Activated CD8-positive, alpha-beta memory T cell treated with anti-CD3 and anti-CD28 coated beads for 1 hour (primary cell): ENCODE measurements around the gene SLC25A26.

Experiments used
- DNase-seq, 2 donors: peaks; one replicate each; pipeline ENCODE4 v3.0.0-alpha.2; 2020; ENCODE audit warnings: low read depth in 1 of 2; ENCODE audit errors: extremely low read depth in 1 of 2

Gene SLC25A26

DNA sequence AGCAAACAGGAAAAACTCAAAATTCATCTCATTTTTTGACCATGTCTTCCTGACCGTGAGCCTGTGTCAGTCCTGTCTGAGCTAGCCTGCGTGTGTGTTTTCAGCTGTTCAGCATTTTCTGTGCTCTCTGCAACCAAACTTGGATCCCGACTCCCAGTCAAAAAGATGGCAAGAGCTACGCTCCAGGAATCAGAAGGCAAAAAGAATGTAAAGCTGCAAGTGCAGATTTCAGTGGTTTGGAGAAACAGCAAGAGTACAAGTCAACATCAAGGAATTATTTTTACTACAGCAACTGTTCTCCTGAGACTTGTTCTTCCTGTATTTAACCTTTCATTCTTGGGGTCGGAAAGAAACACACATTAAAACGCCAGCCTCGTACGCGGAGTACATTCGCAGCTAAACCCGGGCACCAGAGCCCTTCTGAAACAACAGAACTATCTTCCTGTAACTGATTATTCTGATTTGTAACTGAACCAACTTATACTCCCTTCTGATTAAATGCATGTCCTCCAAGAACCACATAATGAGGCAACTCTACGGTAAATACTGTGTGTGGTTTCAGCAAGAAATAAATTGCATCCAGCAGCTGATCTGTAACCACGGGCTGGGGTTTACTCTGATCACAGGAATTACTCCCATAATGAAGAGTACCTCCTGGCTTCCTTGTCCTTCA is 172.7 kb downstream of the SLC25A26 start:
- no peak for DNase-seq

DNA sequence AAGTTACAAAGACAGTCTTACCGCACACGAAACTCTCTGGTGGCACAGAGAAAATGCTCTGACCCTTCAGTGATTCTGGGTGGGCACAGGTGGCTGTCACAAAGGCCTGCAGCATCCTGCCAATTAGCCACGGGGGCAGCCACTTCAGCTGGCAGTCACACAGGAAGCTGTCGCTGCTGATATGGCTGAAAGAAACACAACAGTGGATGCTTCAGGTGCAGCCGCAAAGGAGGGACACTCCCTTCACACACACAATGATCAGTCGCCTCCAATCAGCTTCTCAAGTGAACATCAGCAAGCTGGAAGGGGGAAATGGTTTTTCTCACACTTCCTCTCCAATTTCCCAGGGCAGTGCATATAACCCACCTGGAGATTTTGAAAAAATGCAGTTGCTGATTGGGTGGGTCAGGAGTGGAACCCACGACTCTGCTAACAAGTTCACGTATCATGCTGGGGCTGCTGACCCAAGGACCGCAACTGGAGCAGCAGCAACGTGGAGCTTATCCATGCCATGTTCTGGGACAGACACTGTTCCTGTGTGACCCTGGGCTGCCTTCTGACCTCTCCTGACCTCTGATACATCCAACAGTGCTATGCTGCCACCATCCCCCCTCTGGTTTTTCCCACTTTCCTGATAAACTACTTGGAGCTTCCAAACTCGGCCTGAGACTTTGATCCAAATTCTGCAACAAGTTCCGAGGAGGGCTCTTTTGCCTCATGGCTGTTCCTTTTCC is 173.4 kb downstream of the SLC25A26 start:
- DNase-seq: peak in 1 of 2 donors; percentile 29

GRCh38 chr3:66394753-66395249 is 174.0 kb downstream of the SLC25A26 start:
- no peak for DNase-seq

DNA sequence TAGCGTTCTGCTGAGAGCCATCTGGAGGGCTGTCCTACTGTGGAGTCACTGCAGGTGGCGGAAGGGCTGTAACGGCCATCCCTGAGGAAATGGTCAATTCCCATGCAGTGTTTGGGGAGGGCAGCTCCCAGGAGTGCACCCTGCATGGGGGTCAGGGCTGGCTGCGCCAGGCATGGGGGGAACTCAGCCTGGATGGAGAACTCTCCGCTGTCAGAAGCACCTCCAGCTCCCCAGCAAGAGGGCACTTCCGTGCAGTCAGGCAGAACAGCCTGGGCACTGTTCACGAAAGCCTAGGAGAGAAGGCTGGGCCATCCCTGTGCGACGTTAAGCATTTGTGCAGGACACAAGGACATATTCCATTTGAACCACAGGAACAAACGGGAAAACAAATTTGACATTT is 174.8 kb downstream of the SLC25A26 start:
- no peak for DNase-seq

DNA sequence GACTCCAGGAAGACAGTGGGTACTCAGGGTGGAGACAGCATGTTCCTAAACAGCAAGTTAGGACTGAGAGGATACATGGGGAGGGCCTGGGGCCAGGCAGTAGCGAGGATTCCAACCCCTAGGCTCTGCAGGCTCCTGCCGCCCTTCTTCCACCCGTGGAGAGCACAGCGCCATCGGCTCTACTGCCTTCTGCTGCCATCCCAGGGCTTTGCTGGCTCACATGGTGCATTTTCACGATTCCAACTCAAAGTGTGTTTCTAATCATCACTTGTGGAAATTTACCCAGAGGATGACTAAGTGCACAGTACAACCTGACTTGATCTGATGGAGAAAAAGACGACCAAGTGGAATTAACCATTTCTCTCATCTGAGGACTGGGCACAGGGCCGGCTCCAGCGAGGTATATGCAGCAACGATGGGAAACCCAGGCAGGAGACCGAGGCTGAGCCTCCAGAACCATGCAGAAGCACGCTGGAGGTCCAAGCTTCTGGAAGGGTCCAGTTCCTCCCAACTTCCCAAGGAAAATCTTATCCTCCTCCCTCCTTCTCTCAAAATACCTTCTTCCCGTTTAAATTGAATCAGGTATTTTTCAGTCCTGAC is 175.5 kb downstream of the SLC25A26 start:
- DNase-seq: no peak

GRCh38 chr3:66396888-66397287 is 176.1 kb downstream of the SLC25A26 start:
- DNase-seq: no peak

DNA sequence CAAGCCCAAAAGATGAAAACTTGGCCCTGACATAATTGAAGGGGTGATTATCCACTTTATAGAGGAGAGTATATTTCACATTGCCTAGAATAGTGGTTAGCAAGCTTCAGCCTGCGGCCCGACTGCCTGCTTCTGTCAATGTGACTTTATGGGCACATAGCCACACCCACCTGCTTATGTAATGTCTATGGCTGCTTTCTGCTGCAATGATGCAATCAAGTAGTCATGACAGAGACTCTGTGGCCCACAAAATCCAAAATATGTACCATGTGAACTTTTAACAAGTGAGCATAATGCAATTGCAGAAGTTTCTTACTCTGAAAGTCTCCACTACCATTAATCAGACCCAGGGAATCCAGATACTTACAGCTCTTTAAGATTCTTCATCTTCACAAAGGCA is 176.9 kb downstream of the SLC25A26 start:
- no peak for DNase-seq

DNA sequence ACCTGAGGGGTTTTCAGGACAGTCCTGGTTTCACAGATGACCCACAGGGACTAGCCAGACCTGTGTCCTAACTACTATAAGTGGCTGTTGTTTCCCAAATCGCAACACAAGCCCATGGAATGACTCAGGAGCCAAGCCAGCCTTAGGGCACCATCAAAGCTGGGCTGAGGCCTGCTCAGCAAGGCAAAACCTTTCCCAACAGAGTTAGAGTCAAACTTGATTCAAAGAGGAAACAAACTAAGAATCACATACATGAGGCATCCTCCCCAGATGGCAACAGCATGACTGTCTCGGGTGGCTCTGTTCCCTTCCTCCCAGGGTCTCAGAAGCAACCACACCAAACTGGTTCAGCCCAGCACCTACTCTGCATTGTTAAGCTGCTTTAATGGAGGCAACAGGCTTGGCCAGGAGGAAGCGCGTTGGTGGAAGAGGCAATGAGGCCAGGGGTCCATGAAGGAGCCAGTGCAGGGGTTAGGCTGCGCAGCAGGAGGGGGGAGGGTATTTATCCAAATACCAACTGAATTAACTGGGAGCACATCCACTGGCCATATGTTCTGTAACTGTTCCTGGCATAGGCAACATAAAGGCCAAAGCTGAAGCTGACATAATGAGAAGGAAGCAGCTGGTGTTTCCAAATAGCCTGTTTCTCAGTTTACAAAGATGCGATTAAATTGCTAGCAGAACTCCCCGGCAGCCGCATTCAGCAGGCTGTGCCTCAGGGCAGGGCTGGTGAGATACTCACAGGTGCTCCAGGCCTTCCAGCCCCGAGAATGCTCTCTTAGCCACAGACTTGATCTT is 177.6 kb downstream of the SLC25A26 start:
- DNase-seq: no peak

GRCh38 chr3:66399529-66400232 is 178.9 kb downstream of the SLC25A26 start:
- DNase-seq: no peak

GRCh38 chr3:66400411-66401156 is 179.8 kb downstream of the SLC25A26 start:
- DNase-seq: no peak

DNA sequence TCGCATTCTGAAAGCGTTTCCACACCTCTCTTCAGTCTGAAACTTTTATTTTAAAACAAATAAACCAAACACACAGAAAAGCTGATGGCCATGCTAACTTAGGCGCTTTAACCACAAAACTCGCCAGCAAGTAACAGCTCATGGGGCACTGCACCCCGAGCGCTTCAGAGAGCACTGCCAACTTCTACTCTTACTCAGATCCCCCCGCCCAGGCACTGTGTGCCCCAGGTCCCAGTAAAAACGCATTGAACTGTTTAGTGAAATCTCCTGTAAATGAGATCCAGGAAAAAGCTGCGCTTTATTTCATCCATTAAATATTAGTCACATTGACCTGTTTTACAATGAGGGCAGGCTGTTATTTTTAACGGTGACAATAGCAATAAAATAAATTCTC is 180.4 kb downstream of the SLC25A26 start:
- DNase-seq: no peak

DNA sequence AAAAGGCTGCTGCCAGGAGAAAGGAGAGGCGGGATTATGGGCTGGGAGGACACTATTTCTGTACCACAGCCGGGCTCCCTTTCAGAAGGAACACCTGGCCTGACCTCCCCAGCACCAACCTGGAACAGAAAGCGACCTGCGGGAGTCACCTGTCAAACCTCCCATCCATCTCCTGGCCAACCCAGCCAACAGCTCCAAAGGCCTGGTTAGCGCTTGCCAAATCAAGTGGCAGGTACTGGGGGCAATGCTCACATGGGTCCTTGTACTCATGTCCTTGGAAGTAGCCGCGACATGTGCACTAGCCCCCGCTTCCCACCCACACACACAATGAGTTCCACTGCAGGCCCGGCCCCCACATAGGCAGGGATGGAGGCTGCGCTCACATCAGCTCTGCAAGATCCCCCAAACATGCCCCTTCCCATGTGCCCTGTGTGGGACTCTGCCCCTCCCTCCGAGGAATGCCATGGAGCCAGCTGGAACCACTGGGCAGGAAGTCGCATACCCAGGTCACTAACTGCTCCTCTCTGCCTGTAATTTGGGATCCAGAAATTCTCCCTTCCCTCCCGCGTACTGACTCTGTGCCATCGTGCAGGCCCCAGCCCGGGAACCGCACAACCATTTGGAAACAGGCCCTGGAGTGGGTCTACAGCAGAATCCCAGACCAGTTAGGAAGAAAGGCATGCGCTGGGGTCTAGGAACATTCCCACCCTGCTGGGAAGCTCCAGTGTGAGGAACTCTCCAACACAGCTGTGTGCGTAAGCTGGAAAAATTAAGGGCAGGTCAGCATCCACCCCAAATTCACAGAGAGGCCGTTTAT is 181.1 kb downstream of the SLC25A26 start:
- DNase-seq: no peak

GRCh38 chr3:66402596-66403290 is 181.9 kb downstream of the SLC25A26 start:
- DNase-seq: no peak

- DNase-seq: no peak
These were observed 182.7 kb downstream of the SLC25A26 start for GRCh38 chr3:66403323-66403990.

DNA sequence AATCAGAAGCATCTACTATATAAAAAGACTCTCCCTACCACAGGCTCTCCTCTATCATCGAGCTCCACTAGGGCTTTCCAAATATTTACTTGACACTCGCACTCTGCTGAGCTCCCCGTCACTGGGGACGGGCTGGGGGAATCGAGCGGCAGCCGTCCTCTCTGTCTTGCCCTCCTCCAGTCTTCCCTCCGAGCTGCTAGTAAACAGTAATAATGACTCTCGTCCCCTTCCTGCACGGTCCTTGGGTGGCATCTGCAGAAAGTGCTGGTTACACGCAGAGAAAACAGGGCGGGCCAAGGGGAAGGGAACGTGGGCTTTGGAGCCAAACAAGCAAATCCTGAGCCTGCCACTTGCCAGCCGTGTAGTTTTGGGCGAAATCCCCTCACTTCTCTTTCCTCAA is 183.4 kb downstream of the SLC25A26 start:
- no peak for DNase-seq

DNA sequence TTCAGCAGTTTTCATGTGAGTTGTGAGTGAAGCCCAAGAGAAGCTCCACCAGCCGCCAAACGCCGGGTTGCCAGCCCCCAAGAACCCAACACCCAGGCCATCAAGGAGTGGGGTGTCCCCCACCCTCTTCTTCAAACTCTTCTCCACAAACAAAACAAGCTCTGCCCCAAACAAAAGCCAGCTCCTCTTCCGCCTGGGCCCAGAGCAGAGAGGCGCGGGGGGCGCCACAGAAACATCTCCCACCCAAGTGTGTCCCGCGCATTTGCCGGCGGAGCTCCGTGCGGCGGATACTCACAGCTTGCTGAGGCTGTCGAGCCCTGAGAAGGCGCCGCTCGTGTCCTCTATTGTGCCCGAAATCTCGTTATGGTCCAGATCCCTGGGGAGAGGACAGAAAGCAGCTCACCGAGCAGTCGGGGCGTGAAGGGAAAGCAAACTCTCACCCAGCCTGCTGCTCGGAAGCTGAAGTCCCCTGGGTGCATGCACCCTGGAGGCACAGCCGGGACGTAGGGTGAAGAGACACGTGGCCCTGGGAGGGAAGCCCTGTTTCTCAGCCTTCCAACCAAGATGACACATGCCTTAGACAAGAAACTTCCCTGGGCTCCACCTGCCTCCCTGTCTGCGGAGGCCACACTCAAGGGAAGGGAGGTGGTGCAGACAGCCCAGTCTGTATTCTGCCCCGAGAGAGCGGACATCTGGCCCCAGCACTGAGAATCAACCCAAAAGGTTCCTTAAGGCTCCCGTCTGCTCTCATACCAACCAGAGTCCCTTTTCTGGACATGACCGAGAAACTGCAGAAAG is 184.3 kb downstream of the SLC25A26 start:
- DNase-seq: no peak

GRCh38 chr3:66405701-66406091 is 184.9 kb downstream of the SLC25A26 start:
- DNase-seq: no peak
